ENCODE measurements around the gene SLC25A23.

The SLC25A23 gene

GRCh38 chr19:6392221-6393073 is 67.1 kb downstream of the SLC25A23 start:
- DNase-seq (ENCODE audit: insufficient read length, low spot score) = no peak
- FAIRE-seq = peak; percentile 45
- TF ChIP-seq POLR2A (IDR thresholded peaks at IDR 0.05; ENCODE audit: low read depth, low read length) (no peak), SPI1 (IDR thresholded peaks at IDR 0.05; ENCODE audit: low read depth, low read length) (peak; percentile 64), POLR2AphosphoS5 (IDR thresholded peaks at IDR 0.05; ENCODE audit: low read depth, low read length) (no peak), PAX5 (IDR thresholded peaks at IDR 0.05; ENCODE audit: insufficient read depth, low read length, severe bottlenecking) (no peak), POU2F2 (IDR thresholded peaks at IDR 0.05; ENCODE audit: low read depth, low read length) (no peak), TAF1 (IDR thresholded peaks at IDR 0.05; ENCODE audit: low read depth, low read length) (no peak)

Measured in GM12891 (cell line).